Measurements from ENCODE around the gene EOLA2. TPM values are rescaled to one million over a fixed set of nuclear protein-coding genes. Genes with fewer than 3 reads are reported as not detected.
"Not testable (repeated sequence)": the region's sequence is repeated elsewhere in the genome, so short reads cannot be mapped to it uniquely, and the experiment has no call there.

The EOLA2 gene
- polyA plus RNA-seq, 1 experiment = 35.8 TPM

DNA sequence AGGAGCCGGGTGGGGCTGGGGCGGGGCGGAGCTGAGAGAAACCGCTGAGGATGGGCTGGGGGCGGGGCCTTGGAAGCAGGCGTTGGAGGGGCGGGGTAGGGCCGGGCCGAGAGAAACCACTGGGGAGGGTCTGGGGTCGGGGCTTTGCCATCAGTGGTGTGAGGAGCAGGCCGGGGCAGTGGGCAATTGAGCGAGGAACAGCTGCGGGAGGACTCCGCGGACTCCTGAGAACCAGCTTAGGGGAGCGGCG lies 1.3 kb upstream of the EOLA2 start:
- H3K36me3 ChIP-seq (ENCODE audit: control insufficient read depth, insufficient read depth, low read length) = no peaks in the 10 kb centered on the region; the same call in 1 of the 2 replicates
- POLR2A ChIA-PET = interaction anchor here (0.6 kb wide), 3 partner anchors 733 to 774 kb away, joined by 3 to 6 read pairs (median 4); no protein-coding TSS in a partner anchor
- H3K4me3 ChIP-seq (ENCODE audit: low read depth, low read length) = peak overlapping the region; percentile 59
- DNase-seq (ENCODE audit: low read depth) = no peak
- TF ChIP-seq, protein P1, sequence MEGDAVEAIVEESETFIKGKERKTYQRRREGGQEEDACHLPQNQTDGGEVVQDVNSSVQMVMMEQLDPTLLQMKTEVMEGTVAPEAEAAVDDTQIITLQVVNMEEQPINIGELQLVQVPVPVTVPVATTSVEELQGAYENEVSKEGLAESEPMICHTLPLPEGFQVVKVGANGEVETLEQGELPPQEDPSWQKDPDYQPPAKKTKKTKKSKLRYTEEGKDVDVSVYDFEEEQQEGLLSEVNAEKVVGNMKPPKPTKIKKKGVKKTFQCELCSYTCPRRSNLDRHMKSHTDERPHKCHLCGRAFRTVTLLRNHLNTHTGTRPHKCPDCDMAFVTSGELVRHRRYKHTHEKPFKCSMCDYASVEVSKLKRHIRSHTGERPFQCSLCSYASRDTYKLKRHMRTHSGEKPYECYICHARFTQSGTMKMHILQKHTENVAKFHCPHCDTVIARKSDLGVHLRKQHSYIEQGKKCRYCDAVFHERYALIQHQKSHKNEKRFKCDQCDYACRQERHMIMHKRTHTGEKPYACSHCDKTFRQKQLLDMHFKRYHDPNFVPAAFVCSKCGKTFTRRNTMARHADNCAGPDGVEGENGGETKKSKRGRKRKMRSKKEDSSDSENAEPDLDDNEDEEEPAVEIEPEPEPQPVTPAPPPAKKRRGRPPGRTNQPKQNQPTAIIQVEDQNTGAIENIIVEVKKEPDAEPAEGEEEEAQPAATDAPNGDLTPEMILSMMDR (IDR thresholded peaks at IDR 0.05; ENCODE audit: insufficient read depth, low read depth, low read length) = no peak
- CTCF ChIA-PET = interaction anchor here (1.2 to 1.4 kb wide), 2 partner anchors 11 to 547 kb away, joined by 3 to 4 read pairs; no protein-coding TSS in a partner anchor
- no peaks in the 10 kb centered on the region for H3K27me3 ChIP-seq (ENCODE audit: control insufficient read depth, insufficient read depth, low read length)

DNA sequence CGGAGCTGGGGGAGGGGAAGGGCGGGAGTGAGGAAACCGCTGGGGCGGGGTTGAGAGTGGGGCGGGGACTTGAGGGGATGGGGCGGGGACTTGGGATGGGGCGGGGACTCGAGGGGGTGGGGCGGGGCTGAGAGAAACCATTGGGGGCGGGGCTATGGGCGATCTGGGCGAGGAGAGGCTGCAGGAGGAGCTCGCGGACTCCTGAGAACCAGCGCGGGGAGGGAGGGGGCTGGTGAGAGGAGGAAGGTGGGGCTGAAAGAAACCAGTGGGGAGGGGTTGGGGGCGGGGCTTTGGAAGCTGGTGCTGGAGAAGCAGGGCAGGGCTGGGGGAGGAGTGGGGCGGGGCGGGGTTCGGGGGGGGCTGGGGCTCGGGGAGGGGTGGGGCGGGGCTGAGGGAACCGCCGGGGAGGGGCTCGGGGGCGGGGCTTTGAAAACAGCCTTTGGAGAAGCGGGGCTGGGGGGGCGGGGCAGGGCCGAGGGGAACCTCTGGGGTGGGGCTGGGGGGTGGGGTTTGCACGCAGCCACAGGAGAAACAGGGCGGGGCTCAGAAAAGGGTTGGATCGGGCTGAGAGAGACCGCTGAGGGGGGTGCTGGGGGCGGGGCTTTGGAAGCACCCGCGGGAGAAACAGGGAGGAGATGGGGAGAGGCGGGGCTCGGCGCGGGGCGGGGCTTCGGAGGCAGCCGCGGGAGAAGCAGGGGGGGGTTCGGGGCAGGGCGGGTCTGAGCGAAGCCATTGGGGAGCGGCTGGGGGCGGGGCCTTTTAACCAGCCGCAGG lies 777 bp upstream of the EOLA2 start:
- POLR2A ChIA-PET = interaction anchor here (0.6 kb wide), 3 partner anchors 733 to 779 kb away, joined by 4 to 16 read pairs (median 6); no protein-coding TSS in a partner anchor
- CTCF ChIA-PET = interaction anchor here (1.2 to 1.4 kb wide), 2 partner anchors 11 to 547 kb away, joined by 3 to 4 read pairs; no protein-coding TSS in a partner anchor
- H3K4me3 ChIP-seq (ENCODE audit: low read depth, low read length) = peak overlapping the region; percentile 59

DNA sequence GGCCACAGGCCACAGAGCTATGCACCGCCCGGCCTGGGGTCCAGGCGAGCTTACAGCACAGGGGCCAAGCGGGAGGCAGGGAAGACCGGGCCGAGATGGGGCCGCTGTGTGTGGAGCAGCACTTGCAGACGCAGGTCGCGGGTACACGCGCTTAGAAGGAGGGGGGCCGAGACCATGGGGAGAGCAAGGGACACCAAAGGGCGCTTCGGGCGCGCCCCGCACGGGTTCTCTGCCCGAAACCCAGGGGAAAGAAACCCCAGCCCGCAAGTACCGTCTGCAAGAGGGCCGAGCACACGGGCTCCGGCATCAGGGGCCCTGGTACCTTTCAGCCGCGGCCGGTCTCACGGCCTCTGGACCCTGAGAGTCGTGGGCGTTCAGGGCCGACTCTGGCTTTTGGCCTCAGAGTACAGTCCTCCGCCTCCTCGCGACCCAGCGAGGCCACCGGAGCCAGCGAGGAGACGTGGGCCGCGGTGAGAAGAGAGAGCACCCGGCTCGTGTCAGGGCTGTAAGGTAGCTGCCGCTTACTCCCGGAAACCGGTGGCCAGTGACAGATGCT lies 342 bp downstream of the EOLA2 start:
- CTCF ChIA-PET = no interaction called here
- POLR2A ChIA-PET = interaction anchor here (0.6 kb wide), 1 partner anchor 263 kb away, joined by 5 read pairs; no protein-coding TSS in a partner anchor

More for the DNA sequence above, 777 bp upstream of the EOLA2 start:
- Histone ChIP-seq H3K27me3 (ENCODE audit: control insufficient read depth, insufficient read depth, low read length) (no peaks in the 10 kb centered on the region), H3K36me3 (ENCODE audit: control insufficient read depth, insufficient read depth, low read length) (no peaks in the 10 kb centered on the region; the same call in 1 of the 2 replicates)
- DNase-seq (ENCODE audit: low read depth) = peak; percentile 46
- TF ChIP-seq, protein P1 (IDR thresholded peaks at IDR 0.05; ENCODE audit: insufficient read depth, low read depth, low read length) = no peak

DNA sequence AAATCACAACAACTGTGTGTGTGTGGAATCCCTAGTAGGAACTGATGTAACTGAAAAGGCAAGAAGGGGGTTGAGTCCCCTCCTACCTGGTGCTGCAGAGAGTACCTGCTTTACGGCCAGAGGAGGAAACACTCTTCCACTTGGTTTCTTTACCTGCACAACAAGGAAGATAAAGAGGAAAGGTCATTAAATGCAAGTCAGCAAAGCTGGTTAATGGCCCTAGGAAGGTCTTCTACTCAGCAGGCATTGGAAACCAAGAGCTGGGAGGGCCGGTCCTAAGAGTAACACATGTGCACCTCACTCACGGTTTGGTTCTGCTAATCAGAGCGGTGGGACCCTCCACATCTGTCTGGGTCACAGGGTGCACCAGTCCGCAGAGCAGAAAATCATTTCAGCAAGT lies 963 bp downstream of the EOLA2 start:
- H3K4me3 ChIP-seq (ENCODE audit: low read depth, low read length) = peak overlapping the region; percentile 82
- CTCF ChIA-PET; H3K36me3 ChIP-seq (ENCODE audit: control insufficient read depth, insufficient read depth, low read length); POLR2A ChIA-PET; DNase-seq (ENCODE audit: low read depth); H3K27me3 ChIP-seq (ENCODE audit: control insufficient read depth, insufficient read depth, low read length): not testable (repeated sequence)

More for the DNA sequence above, 342 bp downstream of the EOLA2 start:
- H3K27me3 ChIP-seq (ENCODE audit: control insufficient read depth, insufficient read depth, low read length) = no peaks in the 10 kb centered on the region
- no peak for DNase-seq (ENCODE audit: low read depth)
- no peaks in the 10 kb centered on the region; the same call in 1 of the 2 replicates for H3K36me3 ChIP-seq (ENCODE audit: control insufficient read depth, insufficient read depth, low read length)
- TF ChIP-seq, protein P1 (IDR thresholded peaks at IDR 0.05; ENCODE audit: insufficient read depth, low read depth, low read length) = no peak
- peak overlapping the region; percentile 82 for H3K4me3 ChIP-seq (ENCODE audit: low read depth, low read length)

DNA sequence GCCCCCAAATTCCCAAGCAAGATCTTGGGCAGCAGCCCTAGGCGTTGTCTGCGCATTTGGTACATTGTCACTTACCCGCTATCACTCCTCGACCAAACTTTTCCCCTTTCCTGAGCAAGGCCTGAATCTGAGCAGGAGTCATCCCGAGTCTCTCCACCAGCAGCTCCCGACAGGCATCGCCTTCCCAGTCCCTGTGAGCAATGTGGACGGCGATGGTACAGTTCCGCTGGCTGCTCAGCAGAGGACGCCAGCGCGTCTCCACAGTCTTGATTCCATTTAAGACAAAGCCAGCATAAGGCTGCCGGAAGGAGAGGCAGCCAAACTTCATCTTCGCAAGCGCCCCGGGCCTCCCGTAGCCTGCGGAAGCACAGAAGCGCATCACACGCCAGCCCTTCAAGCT lies 4.7 kb downstream of the EOLA2 start:
- H3K27me3 ChIP-seq (ENCODE audit: control insufficient read depth, insufficient read depth, low read length); CTCF ChIA-PET; H3K4me3 ChIP-seq (ENCODE audit: low read depth, low read length); POLR2A ChIA-PET; DNase-seq (ENCODE audit: low read depth); H3K36me3 ChIP-seq (ENCODE audit: control insufficient read depth, insufficient read depth, low read length): not testable (repeated sequence)

DNA sequence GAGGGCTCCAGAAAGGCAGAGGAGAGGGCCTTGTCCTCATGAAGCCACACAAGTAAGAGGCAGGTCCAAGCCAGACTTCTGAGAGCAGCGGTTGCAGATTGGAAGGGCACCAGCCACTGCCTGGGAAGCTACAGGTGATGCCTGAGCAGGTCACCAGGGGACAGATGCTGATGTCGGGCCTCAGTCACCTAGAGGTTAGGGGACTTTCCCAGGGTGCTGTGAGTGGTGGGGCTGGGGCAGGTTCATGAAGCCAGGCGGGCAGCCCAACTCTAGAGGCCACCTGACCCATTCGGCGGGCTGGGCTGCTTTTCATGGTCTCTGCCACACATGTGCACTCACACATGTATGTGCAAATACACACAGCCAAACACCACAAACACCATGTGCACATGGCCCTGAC lies 5.3 kb downstream of the EOLA2 start:
- H3K27me3 ChIP-seq (ENCODE audit: control insufficient read depth, insufficient read depth, low read length); DNase-seq (ENCODE audit: low read depth); H3K36me3 ChIP-seq (ENCODE audit: control insufficient read depth, insufficient read depth, low read length); CTCF ChIA-PET; H3K4me3 ChIP-seq (ENCODE audit: low read depth, low read length); POLR2A ChIA-PET: not testable (repeated sequence)

DNA sequence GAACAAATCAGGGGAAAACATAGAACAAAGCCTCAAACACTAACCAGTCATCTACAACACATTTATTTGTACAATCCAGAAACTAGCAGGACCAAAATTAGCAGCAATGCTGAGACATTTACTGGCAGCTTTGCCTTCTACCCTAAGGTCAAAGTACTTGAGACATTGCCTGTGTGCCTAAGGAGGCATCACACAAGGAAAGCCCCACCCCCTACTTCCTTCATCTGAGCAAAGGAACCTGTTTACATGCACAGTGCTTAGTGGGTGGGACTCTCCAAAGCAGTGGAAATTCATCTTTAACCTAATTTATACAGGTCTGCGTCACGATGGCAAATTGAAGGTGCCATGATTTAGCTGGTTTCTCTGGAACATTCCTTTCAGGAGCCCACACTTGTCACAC lies 6.1 kb downstream of the EOLA2 start:
- H3K36me3 ChIP-seq (ENCODE audit: control insufficient read depth, insufficient read depth, low read length); DNase-seq (ENCODE audit: low read depth); CTCF ChIA-PET: not testable (repeated sequence)

DNA sequence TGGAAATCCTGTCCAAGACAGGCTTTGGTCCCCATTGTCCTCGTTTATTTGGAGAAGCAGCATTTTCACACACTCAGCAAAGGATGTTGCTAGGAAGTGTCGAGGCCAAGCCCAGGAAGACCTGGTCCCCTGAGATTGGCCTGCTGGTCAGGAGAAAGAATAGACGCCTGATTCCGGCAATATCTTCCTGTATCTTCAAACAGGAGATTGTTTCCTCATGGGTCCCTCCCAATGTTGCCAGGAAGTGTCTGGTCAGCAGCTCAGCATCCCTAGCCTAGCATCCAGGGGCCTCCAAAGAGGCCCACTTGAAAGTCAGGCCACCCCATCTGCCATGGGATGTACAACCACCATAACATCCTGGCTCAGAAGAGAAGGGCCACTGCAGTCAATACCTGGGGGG lies 6.9 kb downstream of the EOLA2 start:
- POLR2A ChIA-PET; H3K27me3 ChIP-seq (ENCODE audit: control insufficient read depth, insufficient read depth, low read length); H3K36me3 ChIP-seq (ENCODE audit: control insufficient read depth, insufficient read depth, low read length); CTCF ChIA-PET; DNase-seq (ENCODE audit: low read depth); H3K4me3 ChIP-seq (ENCODE audit: low read depth, low read length): not testable (repeated sequence)

More for the DNA sequence above, 6.1 kb downstream of the EOLA2 start:
- H3K27me3 ChIP-seq (ENCODE audit: control insufficient read depth, insufficient read depth, low read length); H3K4me3 ChIP-seq (ENCODE audit: low read depth, low read length); POLR2A ChIA-PET: not testable (repeated sequence)

DNA sequence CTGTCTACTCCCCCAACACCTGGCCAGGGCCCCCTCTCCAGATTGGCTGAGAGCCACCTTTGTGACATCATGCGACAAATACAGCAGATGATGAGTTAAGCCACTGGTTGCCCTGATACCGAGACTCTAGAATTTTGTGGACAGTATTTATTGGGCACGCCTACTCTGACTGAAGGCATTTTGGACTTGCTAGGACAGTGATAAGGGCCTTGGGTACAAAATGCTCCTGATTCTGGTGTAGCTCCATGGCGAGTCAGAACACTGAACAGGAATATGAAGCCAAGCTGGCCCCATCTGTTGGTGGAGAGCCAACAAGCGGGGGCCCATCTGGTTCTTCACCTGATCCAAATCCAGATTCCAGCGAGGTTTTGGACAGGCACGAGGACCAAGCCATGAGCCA lies 8.9 kb downstream of the EOLA2 start, which contains the start of gene HSFX4:
TSS of gene HSFX4 (plus strand) at position 174 of the 400 bp plus-strand sequence. CDS start at position 246, 72 bp downstream.
- POLR2A ChIA-PET; H3K4me3 ChIP-seq (ENCODE audit: low read depth, low read length); DNase-seq (ENCODE audit: low read depth); CTCF ChIA-PET; H3K27me3 ChIP-seq (ENCODE audit: control insufficient read depth, insufficient read depth, low read length); H3K36me3 ChIP-seq (ENCODE audit: control insufficient read depth, insufficient read depth, low read length): not testable (repeated sequence)

DNA sequence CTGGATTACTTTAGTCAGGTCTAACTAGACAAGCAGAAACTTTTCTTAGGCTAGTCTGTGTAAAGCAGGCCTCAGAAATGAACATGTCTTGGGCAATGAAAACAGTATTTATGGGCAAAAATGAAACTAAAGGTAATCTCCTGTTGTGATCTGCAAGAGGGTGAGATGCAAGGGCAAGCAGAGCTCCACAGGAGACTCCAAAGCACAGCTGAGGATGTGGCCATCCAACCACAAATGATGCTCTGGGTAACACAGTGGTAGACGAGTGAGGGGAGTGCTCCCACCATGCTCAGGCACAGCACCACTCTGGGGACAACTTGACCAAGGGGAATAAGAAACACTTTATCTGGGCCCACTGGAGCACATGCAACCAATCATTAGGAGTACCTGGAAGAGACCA lies 9.7 kb downstream of the EOLA2 start:
- DNase-seq (ENCODE audit: low read depth); H3K36me3 ChIP-seq (ENCODE audit: control insufficient read depth, insufficient read depth, low read length); POLR2A ChIA-PET; H3K4me3 ChIP-seq (ENCODE audit: low read depth, low read length); CTCF ChIA-PET; H3K27me3 ChIP-seq (ENCODE audit: control insufficient read depth, insufficient read depth, low read length): not testable (repeated sequence)
